ENCODE results near the gene SLC27A2.

SLC27A2 gene

GRCh38 chr15:50234764-50235163, 52.8 kb downstream of the SLC27A2 start:
- DNase-seq (ENCODE audit: low read depth in 4 of 4, low spot score in 1 of 4), result no peak

- no peak for DNase-seq (ENCODE audit: low read depth in 4 of 4, low spot score in 1 of 4)
Measured at GRCh38 chr15:50235794-50236193, 53.8 kb downstream of the SLC27A2 start.

- DNase-seq (ENCODE audit: low read depth in 4 of 4, low spot score in 1 of 4), result no peak
Measured at GRCh38 chr15:50236433-50236832, 54.4 kb downstream of the SLC27A2 start.

- DNase-seq (ENCODE audit: low read depth in 4 of 4, low spot score in 1 of 4), result no peak
Measured at GRCh38 chr15:50238255-50238654, 56.3 kb downstream of the SLC27A2 start.

GRCh38 chr15:50241684-50242450, 59.9 kb downstream of the SLC27A2 start:
- DNase-seq (ENCODE audit: low read depth in 4 of 4, low spot score in 1 of 4), result no peak

- DNase-seq (ENCODE audit: low read depth in 4 of 4, low spot score in 1 of 4), result no peak
Measured at GRCh38 chr15:50244153-50244552, 62.2 kb downstream of the SLC27A2 start.

- no peak for DNase-seq (ENCODE audit: low read depth in 4 of 4, low spot score in 1 of 4)
Measured at GRCh38 chr15:50244959-50245624, 63.1 kb downstream of the SLC27A2 start.

- DNase-seq (ENCODE audit: low read depth in 4 of 4, low spot score in 1 of 4), result no peak
Measured at GRCh38 chr15:50246631-50247030, 64.6 kb downstream of the SLC27A2 start.

GRCh38 chr15:50247819-50248655, 66.0 kb downstream of the SLC27A2 start:
- DNase-seq (ENCODE audit: low read depth in 4 of 4, low spot score in 1 of 4), result peak in 1 of 4 experiments; percentile 27

GRCh38 chr15:50248994-50249582, 67.1 kb downstream of the SLC27A2 start:
- no peak for DNase-seq (ENCODE audit: low read depth in 4 of 4, low spot score in 1 of 4)

- DNase-seq (ENCODE audit: low read depth in 4 of 4, low spot score in 1 of 4), result no peak
Measured at GRCh38 chr15:50249704-50250103, 67.7 kb downstream of the SLC27A2 start.

- DNase-seq (ENCODE audit: low read depth in 4 of 4, low spot score in 1 of 4), result no peak
Measured at GRCh38 chr15:50250760-50251394, 68.9 kb downstream of the SLC27A2 start.

GRCh38 chr15:50251638-50252182, 69.7 kb downstream of the SLC27A2 start:
- no peak for DNase-seq (ENCODE audit: low read depth in 4 of 4, low spot score in 1 of 4)

- no peak for DNase-seq (ENCODE audit: low read depth in 4 of 4, low spot score in 1 of 4)
Measured at GRCh38 chr15:50252556-50252955, 70.6 kb downstream of the SLC27A2 start.

GRCh38 chr15:50256188-50257041, 74.4 kb downstream of the SLC27A2 start:
- no peak for DNase-seq (ENCODE audit: low read depth in 4 of 4, low spot score in 1 of 4)

- no peak for DNase-seq (ENCODE audit: low read depth in 4 of 4, low spot score in 1 of 4)
Measured at GRCh38 chr15:50257332-50257731, 75.3 kb downstream of the SLC27A2 start.

- no peak for DNase-seq (ENCODE audit: low read depth in 4 of 4, low spot score in 1 of 4)
Measured at GRCh38 chr15:50257924-50258323, 75.9 kb downstream of the SLC27A2 start.

- no peak for DNase-seq (ENCODE audit: low read depth in 4 of 4, low spot score in 1 of 4)
Measured at GRCh38 chr15:50259276-50259675, 77.3 kb downstream of the SLC27A2 start.

GRCh38 chr15:50260969-50261496, 79.0 kb downstream of the SLC27A2 start:
- DNase-seq (ENCODE audit: low read depth in 4 of 4, low spot score in 1 of 4), result no peak

All from stimulated activated CD4-positive, alpha-beta T cell treated with anti-CD3 and anti-CD28 coated beads, Interleukin-1b, Interleukin-23, amount 100 ng/mL, for 24 hours (primary cell).